GM19043 (cell line): ENCODE measurements around the gene KAT6B.

Experiments used
- ATAC-seq: cut with Tn5 transposase; IDR thresholded peaks from one replicate; pipeline ENCODE4 v1.9.1; 2021; ENCODE audit warnings: low read depth; ENCODE audit not compliant: unreplicated experiment

The KAT6B gene

GRCh38 chr10:74937266-74937856 lies 111.0 kb downstream of the KAT6B start:
- ATAC-seq = no peak

DNA sequence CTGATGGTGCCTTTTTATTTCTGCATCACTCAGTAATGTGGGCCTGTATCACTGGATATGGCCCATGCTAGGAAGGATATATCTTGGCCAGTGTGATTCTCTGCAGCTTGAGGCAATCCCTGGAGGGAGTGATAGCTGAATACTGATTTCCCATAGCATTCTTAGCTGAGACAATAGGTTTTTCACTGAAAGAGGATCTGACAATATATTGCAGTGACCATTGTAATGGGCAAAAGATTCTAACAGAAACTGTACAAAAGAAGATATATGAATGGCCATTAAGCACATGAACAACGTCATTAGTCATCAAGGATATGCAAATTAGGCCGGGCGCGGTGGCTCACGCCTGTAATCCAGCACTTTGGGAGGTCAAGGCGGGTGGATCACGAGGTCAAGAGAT lies 117.8 kb downstream of the KAT6B start:
- ATAC-seq = no peak

DNA sequence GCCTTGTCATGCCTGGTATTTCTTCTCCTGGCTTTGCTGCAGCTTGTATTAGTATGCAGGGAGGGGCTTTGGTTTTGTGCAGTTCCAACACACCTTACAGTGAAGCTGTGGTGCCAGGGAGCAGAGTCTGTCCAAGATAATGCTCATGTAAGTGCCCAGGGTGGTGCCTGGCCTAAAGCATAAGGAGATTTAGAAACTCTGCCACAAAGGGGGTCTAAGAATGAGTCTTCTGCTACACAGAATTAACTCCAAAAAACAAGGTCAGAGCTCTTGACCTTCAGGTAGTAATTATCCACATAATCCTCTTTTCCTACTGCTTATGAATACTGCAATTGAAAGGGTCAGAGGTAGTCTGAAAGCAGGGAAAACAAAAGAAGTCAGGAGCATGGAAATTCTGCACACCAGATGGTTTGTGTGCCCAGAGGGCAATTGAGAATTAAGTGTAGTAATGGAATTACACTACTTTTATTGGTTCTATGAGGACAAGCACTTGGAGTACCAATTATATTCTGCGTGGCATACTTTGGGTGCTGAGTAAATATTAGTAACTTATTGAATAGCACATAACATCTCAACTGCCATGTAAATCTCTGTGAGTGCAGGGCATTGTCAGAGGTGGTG lies 121.5 kb downstream of the KAT6B start:
- no peak for ATAC-seq

- ATAC-seq = no peak
Observed at GRCh38 chr10:74949034-74949832, 122.8 kb downstream of the KAT6B start.

GRCh38 chr10:74949843-74950765 lies 123.7 kb downstream of the KAT6B start:
- ATAC-seq = no peak

DNA sequence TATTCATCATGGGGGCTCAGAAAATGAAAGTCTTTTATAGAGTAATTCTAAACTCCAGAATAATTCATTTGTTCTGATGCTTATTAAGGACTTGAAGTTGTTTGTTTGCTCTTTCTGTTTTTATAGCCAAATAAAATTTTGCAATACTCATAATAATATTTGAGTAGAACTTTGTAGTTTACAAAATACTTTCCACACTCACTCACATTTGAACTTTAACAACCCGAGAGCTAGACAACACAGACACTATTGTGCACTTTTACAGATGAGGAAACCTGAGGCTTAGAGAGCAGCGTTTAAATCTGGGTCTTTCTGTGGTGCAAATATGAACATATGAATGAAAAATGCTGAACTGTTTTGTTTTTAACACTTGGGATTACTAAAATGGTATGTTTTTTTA lies 126.8 kb downstream of the KAT6B start:
- no peak for ATAC-seq

DNA sequence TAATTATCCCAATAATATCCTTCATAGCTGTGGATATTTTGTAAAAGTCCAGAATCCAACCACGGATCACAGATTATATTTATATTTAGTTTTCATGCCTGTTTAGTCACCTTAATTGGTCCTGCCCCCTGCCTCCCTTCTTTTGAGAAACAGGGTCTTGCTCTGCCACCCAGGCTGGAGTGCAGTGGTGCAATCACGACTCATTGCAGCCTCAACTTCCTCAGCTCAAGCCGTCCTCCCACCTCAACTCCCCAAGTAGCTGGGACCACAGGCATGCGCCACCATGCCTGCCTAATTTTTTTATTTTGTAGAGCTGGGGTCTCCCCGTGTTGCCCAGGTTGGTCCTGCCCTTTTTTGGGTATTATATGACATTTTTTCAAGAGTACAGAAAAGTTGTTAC lies 129.4 kb downstream of the KAT6B start:
- no peak for ATAC-seq

- no peak for ATAC-seq
Observed at GRCh38 chr10:74956555-74957111, 130.2 kb downstream of the KAT6B start.

DNA sequence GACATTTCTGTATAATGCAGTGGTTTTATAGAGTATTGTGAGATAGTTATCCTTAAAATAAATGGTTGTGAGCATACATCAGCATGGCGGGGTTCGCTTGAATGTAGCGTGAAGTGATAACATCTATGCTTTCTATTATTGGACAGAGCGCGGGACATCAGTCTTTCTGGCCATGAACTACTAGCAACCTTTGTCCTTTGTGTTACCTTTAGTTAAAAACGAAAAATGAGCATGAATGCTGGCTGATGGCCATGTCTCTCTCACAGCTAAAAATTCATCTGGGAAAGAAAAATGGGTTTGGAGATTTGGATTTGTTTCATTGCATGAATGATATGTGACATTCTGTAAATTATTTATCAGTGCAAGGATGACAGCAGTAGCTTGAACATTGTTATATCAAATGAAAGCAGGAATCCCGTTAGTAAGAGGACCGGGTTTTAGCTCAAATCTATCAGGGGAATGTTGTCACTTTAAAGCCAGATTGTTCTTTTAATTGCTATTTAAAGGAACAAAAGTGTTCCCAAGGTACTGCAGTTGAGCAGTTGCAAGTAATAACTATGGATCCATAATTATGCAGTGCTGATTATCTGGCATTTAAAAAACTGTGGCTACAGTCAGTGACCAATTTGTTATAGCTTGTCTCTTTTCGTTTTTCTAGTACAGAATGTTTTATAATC lies 131.0 kb downstream of the KAT6B start:
- no peak for ATAC-seq

- ATAC-seq = no peak
Observed at GRCh38 chr10:74958316-74958715, 131.9 kb downstream of the KAT6B start.

DNA sequence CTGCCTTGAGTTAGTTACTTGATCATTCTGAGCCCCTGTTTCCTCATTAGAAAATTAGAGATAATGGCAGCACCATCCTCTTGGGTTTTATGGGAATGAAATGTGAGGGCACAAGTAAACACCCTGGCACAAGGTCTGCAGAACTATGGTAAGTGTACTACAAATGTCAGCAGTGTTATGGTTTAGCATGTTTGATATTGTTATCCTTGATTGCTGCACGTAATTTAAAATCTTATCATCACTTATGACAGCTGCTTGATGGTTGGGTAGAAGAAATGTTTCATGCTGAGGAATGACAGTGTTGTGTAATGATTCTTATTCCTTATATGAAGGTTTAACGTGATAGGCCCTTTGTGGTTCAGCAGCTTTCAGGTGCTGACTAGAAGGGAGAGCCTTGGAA lies 134.3 kb downstream of the KAT6B start:
- no peak for ATAC-seq

- ATAC-seq = no peak
Observed at GRCh38 chr10:74962517-74962916, 136.1 kb downstream of the KAT6B start.

- ATAC-seq = peak; percentile 59
Observed at GRCh38 chr10:74963549-74963948, 137.1 kb downstream of the KAT6B start.

DNA sequence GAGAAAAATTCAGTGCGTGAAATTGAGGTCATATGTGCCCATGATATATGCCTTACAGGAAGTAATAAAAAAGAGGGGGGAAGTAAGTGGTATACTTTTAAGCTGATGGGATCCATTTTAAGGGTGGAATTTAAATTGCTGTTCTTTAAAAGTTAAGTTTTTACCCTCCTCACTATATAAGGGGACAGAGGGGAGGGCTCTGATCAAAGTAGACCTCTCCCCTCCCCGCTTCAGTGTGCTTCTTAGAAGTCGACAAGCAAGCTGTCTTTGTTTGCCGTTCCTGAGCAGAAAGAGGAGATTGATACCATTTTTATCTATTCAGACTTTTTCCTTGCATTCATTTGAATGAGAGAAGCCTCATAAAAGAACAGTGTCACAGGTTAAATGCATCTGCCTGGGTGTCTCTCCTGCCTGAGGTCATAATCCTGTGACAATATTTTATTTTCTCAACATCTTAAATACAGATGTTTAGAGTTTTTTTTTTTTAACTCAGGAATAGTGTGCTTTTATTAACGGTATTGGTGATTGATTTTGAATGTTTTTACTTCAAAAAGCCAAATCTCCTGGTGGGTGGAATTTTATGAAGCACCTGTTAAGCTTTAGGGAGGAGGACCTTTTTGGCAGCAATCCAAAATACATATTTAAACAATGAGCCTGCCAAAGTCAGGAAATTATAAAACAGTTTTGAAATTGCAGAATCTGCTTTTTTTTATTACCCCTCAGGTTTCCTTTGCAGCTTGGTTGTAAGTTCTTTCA lies 141.7 kb downstream of the KAT6B start:
- no peak for ATAC-seq

DNA sequence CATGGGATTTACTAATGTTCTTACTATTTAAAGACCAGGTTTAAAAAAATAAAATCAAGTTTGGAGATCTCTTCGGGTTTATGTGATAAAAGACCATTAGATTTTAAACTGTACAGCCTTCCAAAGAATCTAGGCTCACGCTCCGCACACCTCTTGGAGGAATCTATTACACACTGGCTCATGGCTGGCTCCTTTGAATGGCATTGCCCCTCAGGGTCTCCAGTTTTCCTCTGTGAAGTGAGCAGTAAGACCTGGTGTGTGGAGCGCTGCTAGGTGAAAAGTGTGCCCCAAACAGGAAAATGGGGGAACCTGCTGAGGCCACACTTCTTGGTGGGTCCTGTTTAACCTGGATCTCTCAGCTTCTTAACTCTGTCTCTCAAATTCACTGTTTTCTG lies 142.3 kb downstream of the KAT6B start:
- no peak for ATAC-seq

GRCh38 chr10:74969093-74969492 lies 142.7 kb downstream of the KAT6B start:
- no peak for ATAC-seq

DNA sequence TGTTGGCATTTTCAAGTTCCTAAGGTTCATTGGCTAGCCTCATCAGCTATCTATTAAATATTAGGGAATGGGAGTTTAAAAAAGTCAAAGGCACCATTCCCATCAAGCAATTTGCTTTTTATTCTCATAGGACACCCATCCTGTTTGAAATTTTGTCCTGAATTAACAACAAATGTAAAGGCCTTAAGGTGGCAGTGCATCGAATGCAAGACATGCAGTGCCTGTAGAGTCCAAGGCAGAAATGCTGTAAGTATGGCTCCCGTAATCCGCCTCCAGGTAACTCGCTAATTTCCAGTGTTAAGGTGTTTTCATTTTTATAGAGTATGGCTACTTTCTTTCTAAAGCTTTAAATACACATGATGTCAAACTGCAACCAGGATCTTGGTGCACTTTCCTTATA lies 143.1 kb downstream of the KAT6B start:
- no peak for ATAC-seq

GRCh38 chr10:74973741-74974392 lies 147.5 kb downstream of the KAT6B start:
- no peak for ATAC-seq

DNA sequence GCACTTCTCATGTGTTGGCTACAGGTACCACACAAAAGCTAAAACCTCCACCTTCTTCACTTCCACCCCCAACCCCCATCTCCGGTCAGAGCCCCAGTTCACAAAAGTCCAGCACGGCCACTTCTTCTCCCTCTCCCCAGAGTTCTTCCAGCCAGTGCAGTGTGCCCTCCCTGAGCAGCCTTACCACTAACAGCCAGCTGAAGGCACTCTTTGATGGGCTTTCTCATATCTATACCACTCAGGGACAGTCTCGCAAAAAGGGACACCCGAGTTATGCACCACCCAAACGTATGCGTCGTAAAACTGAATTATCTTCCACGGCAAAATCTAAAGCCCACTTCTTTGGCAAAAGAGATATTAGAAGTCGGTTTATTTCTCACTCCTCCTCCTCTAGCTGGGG lies 149.4 kb downstream of the KAT6B start:
- ATAC-seq = no peak
